H9 (cell line): ENCODE measurements around the gene ADTRP. TPM values are rescaled to one million over a fixed set of nuclear protein-coding genes. Genes with fewer than 3 reads are reported as not detected.

ENCODE experiments used
- DNase-seq: peaks from one replicate; pipeline ENCODE4 v3.0.0-alpha.2; 2017
- H2AFZ ChIP-seq: one replicate; pipeline ENCODE4 v1.6.1; 2013; ENCODE audit warnings: mild to moderate bottlenecking, low read length, control low read depth, moderate library complexity
- H2AK5ac ChIP-seq: 2 replicates; pipeline ENCODE4 v1.6.1; 2013; ENCODE audit warnings: low read length, control low read depth, mixed read lengths; ENCODE audit not compliant: insufficient read length
- H2BK120ac ChIP-seq: one replicate; pipeline ENCODE4 v1.6.1; 2013; ENCODE audit warnings: low read depth, mild to moderate bottlenecking, low read length, control low read depth, inconsistent platforms; ENCODE audit not compliant: poor library complexity, severe bottlenecking
- H2BK12ac ChIP-seq: 2 replicates; pipeline ENCODE4 v1.6.1; 2013; ENCODE audit warnings: low read length, control low read depth, mixed read lengths, low read depth; ENCODE audit not compliant: insufficient read length
- H2BK15ac ChIP-seq: 2 replicates; pipeline ENCODE4 v1.6.1; 2013; ENCODE audit warnings: low read depth, low read length, control low read depth
- H2BK20ac ChIP-seq: one replicate; pipeline ENCODE4 v1.6.1; 2013; ENCODE audit warnings: low read depth, mild to moderate bottlenecking, low read length, control low read depth, inconsistent platforms; ENCODE audit not compliant: poor library complexity, severe bottlenecking
- H2BK5ac ChIP-seq: 2 replicates; pipeline ENCODE4 v1.6.1; 2013; ENCODE audit warnings: low read length, control low read depth, mixed read lengths; ENCODE audit not compliant: insufficient read length
- H3K14ac ChIP-seq: 2 replicates; pipeline ENCODE4 v1.6.1; 2013; ENCODE audit warnings: low read length, control low read depth; ENCODE audit not compliant: insufficient read depth
- H3K18ac ChIP-seq: 2 replicates; pipeline ENCODE4 v1.6.1; 2013; ENCODE audit warnings: low read depth, mild to moderate bottlenecking, mixed read lengths, low read length, control low read depth; ENCODE audit not compliant: insufficient read length
- H3K23ac ChIP-seq: 2 replicates; pipeline ENCODE4 v1.6.1; 2013; ENCODE audit warnings: low read length, control low read depth, mixed read lengths, low read depth; ENCODE audit not compliant: insufficient read length
- H3K23me2 ChIP-seq: 2 replicates; pipeline ENCODE4 v1.6.1; 2013; ENCODE audit warnings: low read depth, mild to moderate bottlenecking, mixed read lengths, low read length, control low read depth; ENCODE audit not compliant: insufficient read length, poor library complexity, severe bottlenecking
- H3K27ac ChIP-seq: 2 replicates; pipeline ENCODE4 v1.5.1; 2013; ENCODE audit warnings: low read length, control low read depth, mixed read lengths, low read depth; ENCODE audit not compliant: insufficient read length
- H3K27me3 ChIP-seq: 2 replicates; pipeline ENCODE4 v1.6.1; 2013; ENCODE audit warnings: low read length, control low read depth, inconsistent platforms; ENCODE audit not compliant: insufficient read depth
- H3K4ac ChIP-seq: 2 replicates; pipeline ENCODE4 v1.6.1; 2013; ENCODE audit warnings: low read depth, mild to moderate bottlenecking, control low read depth, inconsistent platforms, low read length, moderate library complexity
- H3K4me1 ChIP-seq: 2 replicates; pipeline ENCODE4 v1.6.1; 2013; ENCODE audit warnings: low read length, control low read depth, inconsistent platforms; ENCODE audit not compliant: insufficient read depth
- H3K4me2 ChIP-seq: 2 replicates; pipeline ENCODE4 v1.6.1; 2013; ENCODE audit warnings: low read length, control low read depth, mixed read lengths; ENCODE audit not compliant: insufficient read length, insufficient read depth
- H3K56ac ChIP-seq: 2 replicates; pipeline ENCODE4 v1.6.1; 2013; ENCODE audit warnings: low read depth, mild to moderate bottlenecking, mixed read lengths, low read length, control low read depth; ENCODE audit not compliant: insufficient read length
- H3K79me1 ChIP-seq: 2 replicates; pipeline ENCODE4 v1.6.1; 2013; ENCODE audit warnings: low read depth, mild to moderate bottlenecking, moderate library complexity, low read length, control low read depth, inconsistent platforms; ENCODE audit not compliant: insufficient read depth, poor library complexity, severe bottlenecking
- H3K79me2 ChIP-seq: 2 replicates; pipeline ENCODE4 v1.6.1; 2013; ENCODE audit warnings: low read length, control low read depth, inconsistent platforms; ENCODE audit not compliant: insufficient read depth
- H3K9ac ChIP-seq: 2 replicates; pipeline ENCODE4 v1.6.1; 2013; ENCODE audit warnings: low read length, control low read depth, mixed read lengths; ENCODE audit not compliant: insufficient read length; ENCODE audit errors: extremely low read depth
- H3K9me3 ChIP-seq: one replicate; pipeline ENCODE4 v1.6.1; 2013; ENCODE audit warnings: low read depth, low read length, inconsistent platforms; ENCODE audit not compliant: control insufficient read depth
- H3T11ph ChIP-seq: one replicate; pipeline ENCODE4 v1.6.1; 2013; ENCODE audit warnings: mild to moderate bottlenecking, low read length, control low read depth, inconsistent platforms
- H4K20me1 ChIP-seq: one replicate; pipeline ENCODE4 v1.6.1; 2013; ENCODE audit not compliant: control insufficient read depth, insufficient read length, insufficient read depth
- H4K5ac ChIP-seq: 2 replicates; pipeline ENCODE4 v1.6.1; 2013; ENCODE audit warnings: low read depth, mild to moderate bottlenecking, mixed read lengths, low read length, control low read depth; ENCODE audit not compliant: insufficient read length
- H4K8ac ChIP-seq: replicated peaks from 2 replicates; pipeline ENCODE4 v1.6.1; 2013; ENCODE audit warnings: low read length, control low read depth, mixed read lengths, low read depth; ENCODE audit not compliant: insufficient read length
- H4K91ac ChIP-seq: 2 replicates; pipeline ENCODE4 v1.6.1; 2013; ENCODE audit warnings: low read depth, mild to moderate bottlenecking, moderate library complexity, mixed read lengths, low read length, control low read depth; ENCODE audit not compliant: insufficient read length
- H3K27ac Mint-ChIP-seq, 3 experiments: 2 replicates in 2 of 3; 3 replicates in 1 of 3; pipeline ENCODE4 v1.8.0; 2020 to 2021; ENCODE audit warnings: mixed read lengths in 3 of 3, mild to moderate bottlenecking in 1 of 3, moderate library complexity in 1 of 3
- H3K27me3 Mint-ChIP-seq: 2 replicates; pipeline ENCODE4 v1.8.0; 2021; ENCODE audit warnings: low read depth, mild to moderate bottlenecking, moderate library complexity, mixed read lengths
- H3K36me3 Mint-ChIP-seq, 3 experiments: 2 replicates in 2 of 3; 3 replicates in 1 of 3; pipeline ENCODE4 v1.8.0; 2020 to 2021; ENCODE audit warnings: low read depth in 3 of 3, mixed read lengths in 3 of 3; ENCODE audit not compliant: insufficient read depth in 1 of 3
- H3K4me1 Mint-ChIP-seq, 2 experiments: 2 replicates each; pipeline ENCODE4 v1.8.0; 2020; ENCODE audit warnings: mixed read lengths in 2 of 2
- H3K4me3 Mint-ChIP-seq, 2 experiments: 2 replicates in 1 of 2; 3 replicates in 1 of 2; pipeline ENCODE4 v1.8.0; 2020 to 2021; ENCODE audit warnings: mild to moderate bottlenecking in 2 of 2, mixed read lengths in 2 of 2, moderate library complexity in 1 of 2
- H3K9me3 Mint-ChIP-seq, 2 experiments: 2 replicates in 1 of 2; 3 replicates in 1 of 2; pipeline ENCODE4 v1.8.0; 2020; ENCODE audit warnings: mild to moderate bottlenecking in 2 of 2, mixed read lengths in 2 of 2, moderate library complexity in 1 of 2
- WGBS: extraction: QIAGEN DNeasy Blood & Tissue Kit; methylation state at CpG from one replicate; pipeline ENCODE4 v1.1.7; 2013; ENCODE audit warnings: missing lambda C conversion rate, low lambda C conversion rate, mixed read lengths; ENCODE audit not compliant: insufficient read length; ENCODE audit errors: extremely low coverage; 5-methylcytosine and 5-hydroxymethylcytosine counted together
- total RNA-seq: library from RNA; stranded (reverse); gene quantifications from 2 replicates; pipeline ENCODE4 v1.2.1, GENCODE V29; 2021
- TF ChIP-seq, protein P1 (sequence below): fragments of 200-600 bp; sonication (generic); conservative IDR thresholded peaks from 3 replicates; pipeline ENCODE4 v1.8.0; 2021; ENCODE audit warnings: antibody characterized with exemption, mild to moderate bottlenecking

Gene ADTRP
- total RNA-seq, 1 experiment from 2014 or later: not detected

DNA sequence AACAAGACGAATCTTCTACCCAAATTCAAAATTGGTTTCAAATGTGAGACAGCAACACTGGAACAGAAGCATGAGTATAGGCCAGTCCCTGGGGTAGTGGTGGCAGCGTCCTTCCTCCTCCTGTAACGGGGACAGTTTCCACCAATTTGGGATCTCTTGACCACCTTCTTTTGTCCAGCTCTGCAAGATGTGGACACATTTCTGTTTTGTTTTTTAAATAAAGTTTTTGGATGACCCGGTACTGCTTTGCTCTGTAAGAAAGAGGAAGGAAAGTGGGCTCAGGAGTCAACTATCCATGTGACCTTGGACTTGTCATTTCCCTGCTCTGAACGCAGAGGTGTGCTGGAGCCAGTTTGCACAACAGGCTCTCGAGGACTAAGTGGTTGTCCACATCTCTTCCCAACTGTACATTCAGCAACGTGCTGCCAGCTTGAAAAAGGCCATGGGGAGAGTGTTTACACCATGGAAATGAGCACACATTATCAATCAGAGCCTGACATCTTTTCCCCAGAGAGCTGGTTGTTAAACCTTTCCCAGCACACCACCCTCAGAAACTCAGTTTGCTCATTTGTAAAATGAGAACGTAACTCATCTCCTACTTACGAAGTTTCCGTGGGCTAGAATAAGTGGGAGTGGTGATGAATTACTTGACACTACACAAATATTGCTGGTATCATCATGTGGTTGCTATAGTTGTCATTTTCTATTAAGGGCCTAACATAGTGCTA lies 66.5 kb downstream of the ADTRP start:
- Histone ChIP-seq H3T11ph (no peak overlapping the region), H2AK5ac (no peak overlapping the region), H2BK20ac (no peak overlapping the region), H3K4ac (no peak overlapping the region), H3K23ac (no peak overlapping the region), H4K20me1 (no peaks in the 10 kb centered on the region), H3K9me3 (no peaks in the 10 kb centered on the region), H3K4me1 (no peaks in the 10 kb centered on the region), H2BK15ac (no peak overlapping the region), H2BK12ac (no peak overlapping the region), H3K18ac (no peak overlapping the region), H4K5ac (no peak overlapping the region), H3K9ac (no peak overlapping the region), H3K27me3 (no peaks in the 10 kb centered on the region), H3K23me2 (no peaks in the 10 kb centered on the region), H3K56ac (no peak overlapping the region), H3K4me2 (no peak overlapping the region), H2BK5ac (no peak overlapping the region), H3K79me1 (no peaks in the 10 kb centered on the region), H3K14ac (no peak overlapping the region), H3K27ac (no peak overlapping the region), H2BK120ac (no peak overlapping the region), H4K8ac (no peak overlapping the region), H3K79me2 (no peaks in the 10 kb centered on the region), H4K91ac (no peak overlapping the region), H2AFZ (no peak overlapping the region)
- peaks cover 0 to 3% (median 3%) of the 10 kb centered on the region in 3 experiments; a peak in 2 of 7 replicates for H3K36me3 Mint-ChIP-seq
- no peaks in the 10 kb centered on the region; the same call in 1 of the 2 replicates for H3K27me3 Mint-ChIP-seq
- peaks cover 7 to 10% of the 10 kb centered on the region in 2 experiments; a peak in 3 of 4 replicates for H3K4me1 Mint-ChIP-seq
- H3K9me3 Mint-ChIP-seq: peaks cover 4 to 5% of the 10 kb centered on the region in 2 experiments; a peak in 3 of 5 replicates
- H3K27ac Mint-ChIP-seq: no peak overlapping the region; a peak in 1 of 7 replicates
- DNase-seq: no peak
- TF ChIP-seq, protein P1, sequence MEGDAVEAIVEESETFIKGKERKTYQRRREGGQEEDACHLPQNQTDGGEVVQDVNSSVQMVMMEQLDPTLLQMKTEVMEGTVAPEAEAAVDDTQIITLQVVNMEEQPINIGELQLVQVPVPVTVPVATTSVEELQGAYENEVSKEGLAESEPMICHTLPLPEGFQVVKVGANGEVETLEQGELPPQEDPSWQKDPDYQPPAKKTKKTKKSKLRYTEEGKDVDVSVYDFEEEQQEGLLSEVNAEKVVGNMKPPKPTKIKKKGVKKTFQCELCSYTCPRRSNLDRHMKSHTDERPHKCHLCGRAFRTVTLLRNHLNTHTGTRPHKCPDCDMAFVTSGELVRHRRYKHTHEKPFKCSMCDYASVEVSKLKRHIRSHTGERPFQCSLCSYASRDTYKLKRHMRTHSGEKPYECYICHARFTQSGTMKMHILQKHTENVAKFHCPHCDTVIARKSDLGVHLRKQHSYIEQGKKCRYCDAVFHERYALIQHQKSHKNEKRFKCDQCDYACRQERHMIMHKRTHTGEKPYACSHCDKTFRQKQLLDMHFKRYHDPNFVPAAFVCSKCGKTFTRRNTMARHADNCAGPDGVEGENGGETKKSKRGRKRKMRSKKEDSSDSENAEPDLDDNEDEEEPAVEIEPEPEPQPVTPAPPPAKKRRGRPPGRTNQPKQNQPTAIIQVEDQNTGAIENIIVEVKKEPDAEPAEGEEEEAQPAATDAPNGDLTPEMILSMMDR: no peak
- H3K4me3 Mint-ChIP-seq: no peak overlapping the region
- no CpG with 5 or more reads among the region's 10 CpGs for WGBS
